GM18858 (cell line): Measurements from ENCODE around the gene GALNT15.

Source experiments
- ATAC-seq: cut with Tn5 transposase; IDR thresholded peaks from one replicate; pipeline ENCODE4 v1.9.1; 2021; ENCODE audit not compliant: unreplicated experiment

GALNT15 gene

GRCh38 chr3:16174389-16174788 is at the start of gene GALNT15:
GALNT15 (plus strand) TSS chr3:16174680; CDS start chr3:16175152, 472 bp downstream.
- no peak for ATAC-seq

GRCh38 chr3:16126634-16127033 is 47.8 kb upstream of the GALNT15 start:
- ATAC-seq = no peak

- no peak for ATAC-seq
Observed at GRCh38 chr3:16127249-16127648, 47.2 kb upstream of the GALNT15 start.

- ATAC-seq = no peak
Observed at GRCh38 chr3:16130066-16130465, 44.4 kb upstream of the GALNT15 start.

GRCh38 chr3:16132190-16132589 is 42.3 kb upstream of the GALNT15 start:
- no peak for ATAC-seq

GRCh38 chr3:16132928-16133327 is 41.6 kb upstream of the GALNT15 start:
- no peak for ATAC-seq

GRCh38 chr3:16134173-16134928 is 40.1 kb upstream of the GALNT15 start:
- no peak for ATAC-seq

GRCh38 chr3:16136055-16136454 is 38.4 kb upstream of the GALNT15 start:
- no peak for ATAC-seq

GRCh38 chr3:16137044-16137443 is 37.4 kb upstream of the GALNT15 start:
- ATAC-seq = no peak

- no peak for ATAC-seq
Observed at GRCh38 chr3:16137977-16138376, 36.5 kb upstream of the GALNT15 start.

- ATAC-seq = no peak
Observed at GRCh38 chr3:16140116-16140893, 34.2 kb upstream of the GALNT15 start.

- ATAC-seq = no peak
Observed at GRCh38 chr3:16140894-16141285, 33.6 kb upstream of the GALNT15 start.

- no peak for ATAC-seq
Observed at GRCh38 chr3:16142350-16143025, 32.0 kb upstream of the GALNT15 start.

- ATAC-seq = no peak
Observed at GRCh38 chr3:16143861-16144447, 30.5 kb upstream of the GALNT15 start.

- no peak for ATAC-seq
Observed at GRCh38 chr3:16145176-16145575, 29.3 kb upstream of the GALNT15 start.

- no peak for ATAC-seq
Observed at GRCh38 chr3:16146015-16146730, 28.3 kb upstream of the GALNT15 start.

GRCh38 chr3:16147220-16147994 is 27.1 kb upstream of the GALNT15 start:
- no peak for ATAC-seq

- no peak for ATAC-seq
Observed at GRCh38 chr3:16148213-16148612, 26.3 kb upstream of the GALNT15 start.

GRCh38 chr3:16148783-16149182 is 25.7 kb upstream of the GALNT15 start:
- no peak for ATAC-seq

GRCh38 chr3:16150285-16150684 is 24.2 kb upstream of the GALNT15 start:
- ATAC-seq = no peak
